ENCODE data around the gene CMTM7. TPM values are rescaled to one million over a fixed set of nuclear protein-coding genes. Genes with fewer than 3 reads are reported as not detected.

Gene CMTM7
- total RNA-seq, 3 donors from 2014 or later: 3.6 to 5.1 (median 4.8) TPM

DNA sequence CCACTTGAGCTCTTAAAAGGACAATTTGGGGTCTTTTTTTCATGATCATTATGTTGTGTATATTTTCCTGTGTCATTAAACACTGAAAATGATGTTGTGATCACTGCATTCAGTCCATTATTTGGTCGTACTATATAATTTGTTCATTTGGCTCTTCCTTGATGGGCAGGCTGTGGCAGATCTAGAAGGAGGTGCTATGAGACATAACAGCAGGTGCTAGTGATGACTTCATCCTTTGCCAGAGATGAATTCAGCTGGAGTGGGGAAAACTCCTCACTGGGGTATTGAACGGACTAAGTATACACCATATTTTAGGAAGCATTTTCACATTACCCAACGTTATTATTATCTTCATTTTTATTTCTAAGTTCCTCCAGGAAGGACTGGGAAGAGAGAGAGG is 12.0 kb downstream of the CMTM7 start:
- no peaks in the 10 kb centered on the region for H3K9me3 ChIP-seq
- DNase-seq (no peak), ATAC-seq (no peak)
- intact Hi-C loops (cut with DNase I, micrococcal nuclease): no loop called here
- H3K36me3 ChIP-seq (ENCODE audit: low read depth): no peaks in the 10 kb centered on the region
- H3K4me3 ChIP-seq: no peak overlapping the region
- H3K4me1 ChIP-seq (ENCODE audit: low read depth): peaks cover 15% of the 10 kb centered on the region
- TF ChIP-seq, protein P1, sequence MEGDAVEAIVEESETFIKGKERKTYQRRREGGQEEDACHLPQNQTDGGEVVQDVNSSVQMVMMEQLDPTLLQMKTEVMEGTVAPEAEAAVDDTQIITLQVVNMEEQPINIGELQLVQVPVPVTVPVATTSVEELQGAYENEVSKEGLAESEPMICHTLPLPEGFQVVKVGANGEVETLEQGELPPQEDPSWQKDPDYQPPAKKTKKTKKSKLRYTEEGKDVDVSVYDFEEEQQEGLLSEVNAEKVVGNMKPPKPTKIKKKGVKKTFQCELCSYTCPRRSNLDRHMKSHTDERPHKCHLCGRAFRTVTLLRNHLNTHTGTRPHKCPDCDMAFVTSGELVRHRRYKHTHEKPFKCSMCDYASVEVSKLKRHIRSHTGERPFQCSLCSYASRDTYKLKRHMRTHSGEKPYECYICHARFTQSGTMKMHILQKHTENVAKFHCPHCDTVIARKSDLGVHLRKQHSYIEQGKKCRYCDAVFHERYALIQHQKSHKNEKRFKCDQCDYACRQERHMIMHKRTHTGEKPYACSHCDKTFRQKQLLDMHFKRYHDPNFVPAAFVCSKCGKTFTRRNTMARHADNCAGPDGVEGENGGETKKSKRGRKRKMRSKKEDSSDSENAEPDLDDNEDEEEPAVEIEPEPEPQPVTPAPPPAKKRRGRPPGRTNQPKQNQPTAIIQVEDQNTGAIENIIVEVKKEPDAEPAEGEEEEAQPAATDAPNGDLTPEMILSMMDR (IDR thresholded peaks at IDR 0.05): no peak

DNA sequence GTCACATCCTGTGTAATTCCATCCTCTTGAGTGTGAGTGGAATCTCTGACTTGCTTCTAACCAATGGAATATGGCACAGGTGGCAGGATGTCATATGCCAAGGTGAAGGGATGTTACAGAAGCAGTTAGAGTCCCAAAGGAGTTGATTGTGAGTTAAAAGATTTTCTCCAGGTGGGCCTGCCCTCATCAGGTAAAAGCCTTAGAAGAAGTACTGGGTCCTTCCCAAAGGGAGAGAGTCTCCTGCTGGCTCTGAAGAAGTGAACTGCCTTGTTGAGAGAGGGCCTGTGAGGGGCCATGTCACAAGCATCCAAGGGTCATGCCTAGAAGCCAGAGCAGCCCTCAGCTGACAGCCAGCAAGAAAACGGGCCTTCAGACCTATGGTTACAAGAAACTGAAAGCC is 13.1 kb downstream of the CMTM7 start:
- ATAC-seq (no peak), DNase-seq (no peak)
- intact Hi-C loops (cut with DNase I, micrococcal nuclease): no loop called here
- H3K4me1 ChIP-seq (ENCODE audit: low read depth): peaks cover 15% of the 10 kb centered on the region
- H3K36me3 ChIP-seq (ENCODE audit: low read depth): no peaks in the 10 kb centered on the region
- H3K4me3 ChIP-seq: no peak overlapping the region
- no peaks in the 10 kb centered on the region for H3K9me3 ChIP-seq
- TF ChIP-seq, protein P1 (IDR thresholded peaks at IDR 0.05): no peak

DNA sequence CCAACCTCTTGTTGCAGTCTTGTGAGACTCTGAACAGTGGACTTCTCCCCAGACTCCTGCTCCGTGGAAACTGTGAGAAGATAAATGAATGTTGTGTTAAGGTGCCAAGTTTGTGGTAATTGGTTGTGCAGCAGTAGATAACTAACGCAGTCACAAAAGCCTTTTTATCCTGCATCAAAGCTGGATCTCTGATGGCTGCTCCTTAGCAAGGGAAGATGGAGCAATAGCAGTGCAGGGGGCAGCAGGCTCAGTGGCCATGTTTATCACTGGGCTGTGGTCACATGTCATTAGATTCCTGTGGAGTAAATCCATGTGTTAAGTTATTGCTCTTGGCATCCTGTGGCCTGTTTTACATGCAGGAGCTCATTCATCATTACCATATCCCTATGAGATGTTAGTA is 13.5 kb downstream of the CMTM7 start:
- Histone ChIP-seq H3K36me3 (ENCODE audit: low read depth) (no peaks in the 10 kb centered on the region), H3K9me3 (no peaks in the 10 kb centered on the region), H3K4me3 (no peak overlapping the region), H3K4me1 (ENCODE audit: low read depth) (peaks cover 15% of the 10 kb centered on the region)
- intact Hi-C loops (cut with DNase I, micrococcal nuclease): no loop called here
- TF ChIP-seq, protein P1 (IDR thresholded peaks at IDR 0.05): no peak
- no peak for ATAC-seq
- no peak for DNase-seq

DNA sequence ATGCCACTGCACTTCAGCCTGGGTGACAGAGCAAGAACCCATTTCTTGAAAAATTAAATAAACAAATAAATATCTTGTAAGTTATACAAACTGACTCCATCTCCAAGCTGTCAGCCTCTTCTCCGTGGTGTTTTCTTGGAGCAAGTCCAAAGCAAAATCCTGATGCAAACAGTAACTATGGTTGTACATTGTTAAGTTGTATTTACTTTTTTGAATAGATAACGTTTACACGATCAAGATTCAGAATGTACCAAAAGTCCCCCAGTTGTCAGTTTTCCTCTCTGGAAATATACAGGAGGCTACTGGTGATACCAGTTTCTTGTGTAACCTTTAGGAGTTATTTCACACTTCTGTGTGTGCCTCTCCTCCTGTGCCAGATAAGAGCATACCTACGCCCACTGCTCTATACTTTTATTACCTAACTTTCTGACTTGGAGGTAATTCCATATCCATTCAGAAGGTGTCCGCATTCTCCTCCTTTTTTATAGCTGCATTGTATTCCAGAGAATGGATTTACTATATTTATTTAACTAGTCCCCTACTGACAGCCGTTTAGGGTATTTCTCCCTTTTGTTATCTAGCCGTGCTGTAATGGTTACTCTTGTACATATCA is 14.2 kb downstream of the CMTM7 start:
- H3K4me3 ChIP-seq: no peak overlapping the region
- TF ChIP-seq, protein P1 (IDR thresholded peaks at IDR 0.05): no peak
- H3K9me3 ChIP-seq: no peaks in the 10 kb centered on the region
- DNase-seq: no peak
- no peaks in the 10 kb centered on the region for H3K36me3 ChIP-seq (ENCODE audit: low read depth)
- H3K4me1 ChIP-seq (ENCODE audit: low read depth): peaks cover 15% of the 10 kb centered on the region
- peak; percentile 60 for ATAC-seq
- intact Hi-C loops (cut with DNase I, micrococcal nuclease): no loop called here

DNA sequence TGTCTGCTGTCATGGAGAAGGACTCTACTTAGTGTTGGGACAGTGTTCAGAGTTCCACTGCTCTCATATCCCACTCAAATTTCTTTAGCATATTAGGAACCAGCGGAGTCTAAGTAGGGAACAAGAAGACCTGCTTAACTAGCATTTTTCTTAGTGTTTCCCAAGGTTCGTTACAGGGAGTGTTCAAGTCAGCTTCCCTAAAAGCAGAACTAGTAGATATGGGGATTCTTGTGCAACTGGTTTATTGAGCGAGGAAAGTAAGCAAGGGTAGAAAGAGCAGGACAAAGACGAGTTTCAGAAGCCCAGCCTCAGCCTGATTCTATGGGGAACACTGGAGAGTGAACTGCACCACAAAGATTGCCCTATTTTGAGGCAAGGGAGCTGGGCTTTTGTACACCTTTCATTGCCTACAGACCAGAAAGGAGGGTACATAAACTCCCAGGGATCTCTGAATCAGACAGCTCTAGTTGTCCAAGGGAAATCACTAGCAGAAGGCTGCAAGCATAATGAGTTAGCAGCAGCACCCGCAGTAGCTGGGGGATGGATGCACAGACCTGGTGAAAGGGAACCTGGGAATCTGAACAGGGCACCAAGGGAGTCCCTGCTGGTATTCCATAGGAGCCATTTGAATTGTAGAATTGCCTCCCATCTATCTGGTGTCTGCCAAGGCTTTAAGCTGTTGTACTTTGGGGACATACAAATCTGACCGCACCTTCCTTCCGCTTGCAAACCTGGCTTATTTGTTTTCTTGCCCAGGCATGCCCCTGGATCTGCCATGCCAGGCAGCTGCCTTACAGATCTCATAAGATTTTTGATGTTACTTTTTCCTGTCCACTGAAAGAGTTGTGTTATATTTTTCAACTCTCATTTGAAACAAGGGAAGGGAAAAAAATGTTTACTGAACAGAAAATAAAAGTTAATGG is 15.1 kb downstream of the CMTM7 start:
- TF ChIP-seq, protein P1 (IDR thresholded peaks at IDR 0.05): no peak
- DNase-seq: no peak
- intact Hi-C loops (cut with DNase I, micrococcal nuclease): no loop called here
- no peaks in the 10 kb centered on the region for H3K36me3 ChIP-seq (ENCODE audit: low read depth)
- H3K4me3 ChIP-seq: no peak overlapping the region
- no peaks in the 10 kb centered on the region for H3K9me3 ChIP-seq
- ATAC-seq: peak; percentile 54
- H3K4me1 ChIP-seq (ENCODE audit: low read depth): peaks cover 5% of the 10 kb centered on the region

All from mucosa of descending colon (tissue), 3 donors.